ENCODE data around the gene LMBR1.

The LMBR1 gene

DNA sequence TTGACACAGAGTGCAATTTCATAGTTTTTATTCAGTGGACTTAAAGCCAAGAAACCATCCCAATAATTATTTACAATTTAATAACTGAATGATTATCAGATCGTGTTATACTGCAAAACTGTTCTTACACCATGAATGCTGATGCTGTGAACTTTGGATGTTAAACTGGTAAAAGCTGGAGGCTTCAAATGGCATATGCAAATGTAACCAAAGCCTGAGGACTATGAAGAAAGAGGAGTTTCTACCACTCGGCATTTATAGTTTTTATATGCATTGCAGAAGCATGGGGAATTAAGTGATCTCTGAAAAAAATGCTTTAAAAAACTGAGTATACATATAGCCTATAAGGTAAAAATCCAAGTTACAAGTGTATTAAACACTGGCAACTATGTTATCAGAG, 210.1 kb downstream of the LMBR1 start:
- no peak for DNase-seq

GRCh38 chr7:156680281-156680680, 212.7 kb downstream of the LMBR1 start:
- no peak for DNase-seq

GRCh38 chr7:156677374-156678054, 215.5 kb downstream of the LMBR1 start:
- no peak for DNase-seq

- DNase-seq: no peak
Observed at GRCh38 chr7:156676263-156676662, 216.7 kb downstream of the LMBR1 start.

GRCh38 chr7:156675721-156676120, 217.3 kb downstream of the LMBR1 start:
- DNase-seq: no peak

DNA sequence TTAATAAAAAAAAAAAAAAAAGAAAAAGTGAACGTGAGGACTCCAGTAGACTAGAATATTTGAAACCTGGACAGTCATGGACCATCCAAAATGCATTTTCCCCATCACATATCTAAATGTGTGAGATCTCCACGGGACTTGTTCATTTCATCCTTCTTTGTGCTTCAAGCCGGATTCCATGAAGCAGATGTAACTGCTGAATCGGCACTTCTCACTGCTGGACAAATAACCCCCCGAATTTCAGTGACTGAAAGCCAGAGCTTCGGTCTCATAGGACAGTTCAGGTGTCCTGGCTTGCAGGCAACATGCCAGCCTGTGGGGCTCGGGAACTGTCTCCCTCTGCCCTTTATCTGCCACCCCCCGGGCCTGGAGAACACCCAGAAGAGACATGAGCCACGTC, 219.1 kb downstream of the LMBR1 start:
- no peak for DNase-seq

GRCh38 chr7:156673454-156673853, 219.5 kb downstream of the LMBR1 start:
- no peak for DNase-seq

DNA sequence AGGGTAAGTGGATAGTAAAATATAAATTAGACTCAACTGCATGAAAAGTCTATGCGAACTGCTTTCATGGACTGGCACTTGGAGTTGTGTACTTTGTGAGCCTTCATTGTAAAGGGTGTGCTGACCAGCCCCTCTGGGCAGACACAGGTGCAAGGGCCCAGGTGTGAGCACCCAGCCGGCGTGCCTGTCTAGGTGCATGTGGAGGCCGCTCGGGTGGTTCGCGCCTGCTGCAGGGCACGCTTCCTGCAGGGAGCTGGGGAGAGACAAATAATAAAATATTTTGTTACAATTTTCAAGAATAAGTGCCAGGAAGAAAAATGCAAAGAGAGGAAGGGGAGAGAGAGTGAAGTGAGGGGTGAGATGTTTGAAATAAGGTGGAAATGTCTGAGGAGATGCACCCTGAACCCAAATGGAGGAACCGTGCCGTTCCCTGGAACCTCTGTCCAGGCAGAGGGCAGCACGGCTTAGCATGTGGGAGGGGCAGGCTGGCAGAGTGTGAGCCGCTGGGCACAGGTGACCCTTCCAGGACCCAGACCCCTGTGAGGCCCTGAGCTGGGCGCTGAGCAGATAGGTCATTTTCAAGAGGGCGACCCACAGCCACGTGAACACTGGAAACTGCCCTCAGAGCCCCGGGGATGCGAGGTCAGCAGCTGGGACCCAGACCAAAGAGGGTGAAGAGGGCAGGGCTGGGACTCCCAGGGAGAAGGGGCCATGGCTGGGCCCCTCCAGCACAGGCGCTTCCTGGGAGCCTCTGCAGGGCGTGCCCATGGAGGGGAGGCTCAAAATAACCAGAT, 223.8 kb downstream of the LMBR1 start:
- DNase-seq: no peak

DNA sequence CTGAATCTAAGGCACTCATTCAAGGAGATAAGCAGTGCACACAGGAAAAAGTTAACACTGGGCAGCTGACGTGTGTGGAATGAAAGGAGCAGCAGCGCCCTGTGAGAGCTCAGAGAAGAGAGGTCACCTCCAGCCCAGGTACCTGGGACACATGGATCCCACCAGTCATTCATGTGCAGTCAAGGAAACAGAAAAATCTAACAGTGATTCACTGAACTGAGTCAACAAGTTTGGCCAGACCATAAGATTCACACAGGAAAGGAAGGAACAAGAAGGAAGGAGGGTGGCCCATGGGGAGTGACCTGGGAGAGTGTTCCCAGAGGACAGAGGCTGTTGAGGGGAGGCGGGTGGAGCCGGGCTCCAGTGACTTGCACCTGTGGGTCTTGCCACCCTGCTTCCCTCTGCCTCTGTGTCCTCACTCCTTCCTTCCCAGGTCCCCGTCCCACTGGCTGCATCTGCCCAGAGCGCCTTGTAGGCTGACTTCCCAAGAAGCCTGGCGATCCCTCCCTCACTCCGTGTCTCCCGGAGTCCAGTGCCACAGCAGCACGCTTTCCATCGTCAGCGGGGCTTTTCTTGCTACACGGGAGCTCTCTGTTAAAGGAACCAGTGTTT, 224.7 kb downstream of the LMBR1 start:
- no peak for DNase-seq

DNA sequence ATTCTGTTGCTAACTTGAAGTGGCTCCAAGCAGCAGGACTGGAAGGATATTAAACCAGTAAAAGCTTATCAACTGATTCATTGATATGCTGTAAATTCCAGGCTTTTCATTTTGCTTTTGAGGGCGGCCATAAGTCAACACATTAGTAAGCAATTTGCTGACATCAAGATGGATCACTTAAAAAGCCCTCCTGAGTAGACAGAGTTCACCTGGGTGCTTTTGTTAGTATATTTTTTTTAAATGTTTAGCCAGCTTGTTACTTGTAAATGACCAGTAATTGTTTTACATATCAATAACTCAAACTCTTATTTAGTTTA, 225.9 kb downstream of the LMBR1 start:
- no peak for DNase-seq

GRCh38 chr7:156666368-156667109, 226.4 kb downstream of the LMBR1 start:
- no peak for DNase-seq

- no peak for DNase-seq
Observed at GRCh38 chr7:156665101-156665500, 227.9 kb downstream of the LMBR1 start.

GRCh38 chr7:156662277-156662676, 230.7 kb downstream of the LMBR1 start:
- no peak for DNase-seq

GRCh38 chr7:156661637-156662036, 231.3 kb downstream of the LMBR1 start:
- DNase-seq: no peak

DNA sequence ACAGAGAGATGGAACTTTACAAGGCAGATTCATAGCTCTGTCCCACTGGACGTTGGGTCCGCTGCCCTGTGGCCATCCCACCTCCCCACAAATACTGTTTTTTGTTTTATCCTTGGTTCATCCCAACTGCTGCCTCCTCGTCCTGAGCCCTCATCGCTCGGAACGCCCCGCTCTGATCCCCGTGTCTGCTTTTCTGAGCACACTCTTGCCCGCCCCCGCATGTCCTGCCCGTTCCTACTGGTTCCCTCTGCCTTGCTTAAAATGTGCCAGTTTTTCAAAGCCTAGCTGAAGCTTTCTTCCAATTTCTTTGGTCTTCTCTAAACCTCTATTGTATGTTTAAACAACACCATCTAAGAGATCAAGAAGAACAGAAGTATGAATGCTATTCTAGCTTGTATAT, 233.0 kb downstream of the LMBR1 start:
- no peak for DNase-seq

DNA sequence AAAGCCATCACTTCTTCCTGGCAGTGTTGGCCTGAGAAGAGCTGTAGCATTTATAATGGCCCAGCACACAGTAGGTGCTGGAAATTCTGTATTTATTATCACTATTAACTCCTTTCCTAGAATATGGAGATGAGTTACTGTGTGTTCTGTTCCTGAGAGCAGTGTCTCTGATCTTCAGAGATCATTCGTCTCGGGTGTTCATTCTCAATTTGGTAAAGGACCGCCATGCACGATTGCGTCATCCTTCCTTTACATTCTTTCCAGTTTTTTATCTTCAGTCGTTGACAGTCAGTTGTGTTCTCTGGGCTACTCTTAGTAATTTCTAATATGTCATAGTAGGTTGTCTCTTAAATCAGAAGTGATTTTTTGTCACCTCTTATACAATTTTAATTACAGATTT, 233.8 kb downstream of the LMBR1 start:
- DNase-seq: no peak

- DNase-seq: no peak
Observed at GRCh38 chr7:156657681-156658080, 235.3 kb downstream of the LMBR1 start.

DNA sequence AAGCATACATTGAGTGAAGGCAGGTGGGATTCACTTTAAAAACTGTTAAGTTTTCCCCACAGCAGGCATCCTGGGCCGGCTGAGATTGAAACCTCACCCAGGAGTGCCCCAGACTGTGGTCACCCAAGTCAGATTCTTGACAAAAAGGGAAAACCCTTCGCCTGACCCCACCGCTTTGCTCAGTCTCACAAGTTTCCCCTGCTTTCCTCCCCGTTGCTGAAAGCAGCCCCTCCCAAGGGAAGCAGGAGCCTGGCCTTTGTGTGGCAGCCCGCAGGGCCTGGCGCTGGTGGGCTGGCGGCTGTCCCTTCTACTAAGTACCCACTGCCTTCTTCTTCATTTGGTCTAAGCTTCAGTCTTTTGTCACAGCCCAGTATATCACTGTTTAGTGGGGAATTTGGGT, 236.4 kb downstream of the LMBR1 start:
- DNase-seq: no peak

DNA sequence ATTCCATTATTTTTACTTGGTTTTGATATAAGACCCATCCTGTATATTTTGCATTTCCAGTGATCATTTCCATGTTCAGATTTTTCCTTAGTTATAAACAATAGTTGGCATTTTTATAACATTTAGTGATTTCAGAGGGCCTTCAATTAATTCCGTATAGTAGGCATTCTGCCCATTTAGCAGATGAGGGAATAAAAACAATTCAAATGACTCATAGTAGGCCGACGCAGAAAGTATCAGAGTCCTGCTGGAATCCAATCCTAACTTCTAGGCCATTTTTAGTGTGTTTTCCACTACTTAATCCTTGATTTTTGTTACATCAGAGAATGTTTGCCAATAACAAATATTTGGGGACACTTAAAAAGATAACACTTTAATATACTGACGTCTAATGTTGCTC, 237.0 kb downstream of the LMBR1 start:
- DNase-seq: no peak

DNA sequence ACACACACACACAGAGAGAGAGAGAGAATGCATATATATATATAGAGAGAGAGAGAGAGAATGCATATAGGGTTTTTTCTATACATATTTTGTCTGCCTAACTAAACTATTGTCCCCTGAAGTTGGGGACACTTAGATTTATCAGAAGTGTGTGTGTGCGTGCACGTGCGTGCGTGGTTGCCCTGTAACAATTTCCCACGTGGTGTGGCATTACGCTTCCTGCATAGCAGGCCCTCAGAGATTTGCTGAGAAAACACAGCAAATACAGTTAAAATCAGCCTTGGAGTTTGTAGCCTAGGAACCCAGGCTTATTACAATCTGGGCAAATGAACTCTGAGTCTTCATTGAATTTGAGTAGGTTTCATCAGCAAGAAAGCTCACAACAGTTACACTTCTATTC, 237.7 kb downstream of the LMBR1 start:
- no peak for DNase-seq

DNA sequence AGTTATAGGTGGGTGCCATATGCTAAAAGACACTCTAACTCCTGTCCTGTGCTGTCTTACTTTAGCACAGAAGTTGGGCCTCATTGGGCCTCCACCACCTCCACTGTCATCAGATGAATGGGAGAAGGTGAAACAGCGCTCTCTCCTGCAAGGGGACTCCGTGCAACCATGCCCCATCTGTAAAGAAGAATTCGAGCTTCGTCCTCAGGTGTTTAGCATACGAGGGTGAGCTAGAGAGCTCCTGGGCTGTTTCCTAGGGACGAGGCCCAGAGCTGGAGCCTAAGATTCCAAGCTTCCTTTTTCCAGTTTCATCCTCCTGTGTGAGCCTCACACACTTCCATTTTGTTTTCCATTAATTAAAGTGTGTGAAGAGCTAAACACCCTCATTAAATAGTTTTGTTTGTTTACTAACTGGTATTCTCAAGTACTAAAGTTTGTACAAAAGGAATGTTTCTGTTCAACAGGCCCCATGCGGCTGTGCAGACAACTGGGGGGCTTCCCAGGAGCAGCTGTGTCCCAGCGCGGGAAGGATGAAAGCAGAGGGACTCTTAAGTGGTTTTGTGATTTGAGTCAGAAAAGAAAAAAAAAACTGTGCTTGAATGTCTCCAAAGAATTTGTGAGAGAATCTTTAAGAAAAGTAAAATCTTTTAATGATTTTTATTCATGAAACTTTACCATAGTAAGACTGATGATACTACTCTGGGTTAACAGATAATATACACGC, 238.3 kb downstream of the LMBR1 start:
- DNase-seq: no peak

GRCh38 chr7:156652886-156653568, 240.0 kb downstream of the LMBR1 start:
- no peak for DNase-seq

All from AML-193 (cell line).